HEK293 (cell line): ENCODE data around the gene STIM2.

Experiments used
- CTCF ChIA-PET: fragments of 350-600 bp; formaldehyde crosslinking; extraction: SDS; loops from one replicate; lab custom pipeline; 2021; ENCODE audit warnings: antibody characterized with exemption; lab: Yijun Ruan, JAX
- POLR2A ChIA-PET: fragments of 300-600 bp; formaldehyde crosslinking; extraction: SDS; loops from one replicate; lab custom pipeline; 2020; ENCODE audit warnings: antibody characterized with exemption, inconsistent platforms; lab: Yijun Ruan, JAX
- H3K27ac ChIP-seq: fragments of 200-500 bp; sonication (Bioruptor generic); 2 replicates; pipeline ENCODE4 v1.5.1; 2014; ENCODE audit warnings: low read depth, low read length, control low read depth, inconsistent platforms; ENCODE audit errors: extremely low read depth
- H3K36me3 ChIP-seq, 2 experiments: fragments of 200-500 bp in 1 of 2; sonication (Bioruptor generic) in 1 of 2; 1 replicate in 1 of 2; 2 replicates in 1 of 2; pipeline ENCODE4 v1.5.1; 2014 to 2017; ENCODE audit warnings: inconsistent platforms in 2 of 2, low read length in 2 of 2; ENCODE audit not compliant: control insufficient read depth in 2 of 2, insufficient read depth in 1 of 2
- H3K4me1 ChIP-seq: fragments of 200-500 bp; sonication (Bioruptor generic); 2 replicates; pipeline ENCODE4 v1.5.1; 2014; ENCODE audit warnings: mild to moderate bottlenecking, low read length, inconsistent platforms; ENCODE audit not compliant: control insufficient read depth, insufficient read depth
- H3K4me3 ChIP-seq: 2 replicates; pipeline ENCODE4 v1.5.1; 2011; ENCODE audit warnings: low read depth, mild to moderate bottlenecking, control low read depth, low read length, moderate library complexity
- H3K9me3 ChIP-seq: fragments of 200-500 bp; sonication (Bioruptor generic); 2 replicates; pipeline ENCODE4 v1.5.1; 2014; ENCODE audit warnings: low read depth, low read length, inconsistent platforms; ENCODE audit not compliant: control insufficient read depth, insufficient read depth
- KLF16 ChIP-seq: fragments of 450-650 bp; formaldehyde crosslinking; IDR thresholded peaks from 2 replicates; pipeline ENCODE4 v1.5.1; 2017; ENCODE audit warnings: missing biosample characterization, missing genetic modification characterization
- OSR2 ChIP-seq: fragments of 450-650 bp; formaldehyde crosslinking; IDR thresholded peaks from 2 replicates; pipeline ENCODE4 v1.5.1; 2016; ENCODE audit warnings: missing biosample characterization, missing genetic modification characterization
- RBAK ChIP-seq: fragments of 450-650 bp; formaldehyde crosslinking; IDR thresholded peaks from 2 replicates; pipeline ENCODE4 v1.5.1; 2016; ENCODE audit warnings: missing biosample characterization, missing genetic modification characterization
- SCRT1 ChIP-seq: fragments of 450-650 bp; formaldehyde crosslinking; IDR thresholded peaks from 2 replicates; pipeline ENCODE4 v1.5.1; 2016; ENCODE audit warnings: missing biosample characterization, missing genetic modification characterization, borderline replicate concordance
- TCF7L2 ChIP-seq: IDR thresholded peaks from 2 replicates; pipeline ENCODE4 v1.6.1; 2011; ENCODE audit warnings: low read depth, mild to moderate bottlenecking, inconsistent platforms, low read length, moderate library complexity, borderline replicate concordance
- TRIM28 ChIP-seq: IDR thresholded peaks from 2 replicates; pipeline ENCODE4 v1.6.1; 2011; ENCODE audit warnings: low read length, control low read depth, borderline replicate concordance
- ZBTB7A ChIP-seq: fragments of 450-650 bp; formaldehyde crosslinking; IDR thresholded peaks from 2 replicates; pipeline ENCODE4 v1.5.1; 2016; ENCODE audit warnings: low read depth, missing biosample characterization, missing genetic modification characterization
- ZFP3 ChIP-seq: fragments of 450-650 bp; formaldehyde crosslinking; IDR thresholded peaks from 2 replicates; pipeline ENCODE4 v1.5.1; 2016; ENCODE audit warnings: low read depth, missing biosample characterization, missing genetic modification characterization
- ZNF114 ChIP-seq: fragments of 450-650 bp; formaldehyde crosslinking; IDR thresholded peaks from 2 replicates; pipeline ENCODE4 v1.5.0; 2017; ENCODE audit warnings: missing biosample characterization, missing genetic modification characterization
- ZNF214 ChIP-seq: fragments of 450-650 bp; formaldehyde crosslinking; IDR thresholded peaks from 2 replicates; pipeline ENCODE4 v1.5.1; 2017; ENCODE audit warnings: missing biosample characterization, mild to moderate bottlenecking, missing genetic modification characterization, borderline replicate concordance
- ZNF37A ChIP-seq: fragments of 450-650 bp; IDR thresholded peaks from 2 replicates; pipeline ENCODE4 v1.5.1; 2018; ENCODE audit warnings: missing biosample characterization, missing genetic modification characterization
- ZNF677 ChIP-seq: fragments of 450-650 bp; IDR thresholded peaks from 2 replicates; pipeline ENCODE4 v1.5.0; 2018; ENCODE audit warnings: missing biosample characterization, mild to moderate bottlenecking, missing genetic modification characterization, moderate library complexity
- ZNF785 ChIP-seq: fragments of 450-650 bp; formaldehyde crosslinking; IDR thresholded peaks from 2 replicates; pipeline ENCODE4 v1.5.1; 2016; ENCODE audit warnings: missing biosample characterization, missing genetic modification characterization
- ZNF791 ChIP-seq: fragments of 450-650 bp; formaldehyde crosslinking; IDR thresholded peaks from 2 replicates; pipeline ENCODE4 v1.5.1; 2016; ENCODE audit warnings: missing biosample characterization, missing genetic modification characterization
- ZNF792 ChIP-seq: fragments of 450-650 bp; formaldehyde crosslinking; IDR thresholded peaks from 2 replicates; pipeline ENCODE4 v1.5.1; 2016; ENCODE audit warnings: missing biosample characterization, missing genetic modification characterization
- TF ChIP-seq, protein P1 (sequence below): fragments of 450-650 bp; formaldehyde crosslinking; IDR thresholded peaks from 2 replicates; pipeline ENCODE4 v1.5.1; 2016; ENCODE audit warnings: missing biosample characterization, missing genetic modification characterization, low read depth
- TF ChIP-seq, protein P2 (sequence below): fragments of 450-650 bp; formaldehyde crosslinking; IDR thresholded peaks from 2 replicates; pipeline ENCODE4 v1.5.1; 2017; ENCODE audit warnings: missing biosample characterization, mild to moderate bottlenecking, missing genetic modification characterization, moderate library complexity
- TF ChIP-seq, protein P3 (sequence below): fragments of 450-650 bp; formaldehyde crosslinking; IDR thresholded peaks from 2 replicates; pipeline ENCODE4 v1.5.1; 2016; ENCODE audit warnings: missing biosample characterization, missing genetic modification characterization
- TF ChIP-seq, protein P4 (sequence below): fragments of 450-650 bp; formaldehyde crosslinking; IDR thresholded peaks from 2 replicates; pipeline ENCODE4 v1.5.1; 2016; ENCODE audit warnings: missing biosample characterization, missing genetic modification characterization
- TF ChIP-seq, protein P5 (sequence below): fragments of 450-650 bp; formaldehyde crosslinking; IDR thresholded peaks from 2 replicates; pipeline ENCODE4 v1.5.1; 2016; ENCODE audit warnings: missing biosample characterization, missing genetic modification characterization

STIM2 gene

DNA sequence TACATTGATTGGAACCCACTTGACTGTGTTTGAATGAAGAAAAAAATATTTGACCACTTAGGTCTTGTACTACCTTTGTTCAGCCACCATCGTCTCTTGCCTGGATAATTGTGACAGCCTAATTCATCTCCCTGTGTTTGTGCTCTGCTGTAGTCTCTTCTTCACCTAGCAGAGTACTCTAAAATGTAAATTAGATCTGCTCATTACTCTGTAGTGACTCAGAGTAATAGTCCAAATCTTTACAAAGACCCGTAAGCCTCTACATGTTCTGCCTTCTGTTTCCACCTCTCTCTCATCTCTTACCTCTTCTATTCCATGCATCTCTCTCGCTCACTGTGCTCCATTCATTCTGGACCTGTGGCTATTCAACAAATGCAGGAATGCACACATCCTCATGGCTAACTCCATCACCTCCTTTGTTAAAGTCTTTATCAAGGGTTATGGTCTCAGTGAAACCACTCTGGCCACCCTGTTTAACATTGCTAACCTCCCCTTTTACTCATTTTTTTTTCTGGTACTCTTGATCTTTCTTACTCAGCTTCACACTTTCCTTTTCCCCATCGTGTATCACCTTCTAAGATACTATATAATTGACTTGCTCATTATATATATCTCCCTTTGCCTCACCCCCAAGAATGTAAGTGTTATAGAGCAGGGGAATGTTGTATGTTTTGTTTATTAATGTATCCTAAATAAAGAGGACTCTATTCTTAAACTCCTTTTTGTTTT lies 98.4 kb downstream of the STIM2 start:
- no peaks in the 10 kb centered on the region for H3K36me3 ChIP-seq
- TF ChIP-seq ZBTB7A (tag by site-specific recombination) (no peak), KLF16 (tag by site-specific recombination) (no peak), ZNF785 (tag by site-specific recombination) (no peak), ZNF114 (tag by site-specific recombination) (no peak), ZNF792 (tag by site-specific recombination) (no peak), SCRT1 (no peak), RBAK (tag by site-specific recombination) (no peak), ZNF214 (tag by site-specific recombination) (no peak)
- TF ChIP-seq, protein P1, sequence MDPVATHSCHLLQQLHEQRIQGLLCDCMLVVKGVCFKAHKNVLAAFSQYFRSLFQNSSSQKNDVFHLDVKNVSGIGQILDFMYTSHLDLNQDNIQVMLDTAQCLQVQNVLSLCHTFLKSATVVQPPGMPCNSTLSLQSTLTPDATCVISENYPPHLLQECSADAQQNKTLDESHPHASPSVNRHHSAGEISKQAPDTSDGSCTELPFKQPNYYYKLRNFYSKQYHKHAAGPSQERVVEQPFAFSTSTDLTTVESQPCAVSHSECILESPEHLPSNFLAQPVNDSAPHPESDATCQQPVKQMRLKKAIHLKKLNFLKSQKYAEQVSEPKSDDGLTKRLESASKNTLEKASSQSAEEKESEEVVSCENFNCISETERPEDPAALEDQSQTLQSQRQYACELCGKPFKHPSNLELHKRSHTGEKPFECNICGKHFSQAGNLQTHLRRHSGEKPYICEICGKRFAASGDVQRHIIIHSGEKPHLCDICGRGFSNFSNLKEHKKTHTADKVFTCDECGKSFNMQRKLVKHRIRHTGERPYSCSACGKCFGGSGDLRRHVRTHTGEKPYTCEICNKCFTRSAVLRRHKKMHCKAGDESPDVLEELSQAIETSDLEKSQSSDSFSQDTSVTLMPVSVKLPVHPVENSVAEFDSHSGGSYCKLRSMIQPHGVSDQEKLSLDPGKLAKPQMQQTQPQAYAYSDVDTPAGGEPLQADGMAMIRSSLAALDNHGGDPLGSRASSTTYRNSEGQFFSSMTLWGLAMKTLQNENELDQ (tag by site-specific recombination), result no peak
- TF ChIP-seq, protein P2, sequence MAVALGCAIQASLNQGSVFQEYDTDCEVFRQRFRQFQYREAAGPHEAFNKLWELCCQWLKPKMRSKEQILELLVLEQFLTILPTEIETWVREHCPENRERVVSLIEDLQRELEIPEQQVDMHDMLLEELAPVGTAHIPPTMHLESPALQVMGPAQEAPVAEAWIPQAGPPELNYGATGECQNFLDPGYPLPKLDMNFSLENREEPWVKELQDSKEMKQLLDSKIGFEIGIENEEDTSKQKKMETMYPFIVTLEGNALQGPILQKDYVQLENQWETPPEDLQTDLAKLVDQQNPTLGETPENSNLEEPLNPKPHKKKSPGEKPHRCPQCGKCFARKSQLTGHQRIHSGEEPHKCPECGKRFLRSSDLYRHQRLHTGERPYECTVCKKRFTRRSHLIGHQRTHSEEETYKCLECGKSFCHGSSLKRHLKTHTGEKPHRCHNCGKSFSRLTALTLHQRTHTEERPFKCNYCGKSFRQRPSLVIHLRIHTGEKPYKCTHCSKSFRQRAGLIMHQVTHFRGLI (tag by site-specific recombination), result no peak
- no peaks in the 10 kb centered on the region for H3K4me1 ChIP-seq
- H3K9me3 ChIP-seq, result no peaks in the 10 kb centered on the region
- ChIA-PET POLR2A (no interaction called here), CTCF (no interaction called here)
- no peak overlapping the region for H3K27ac ChIP-seq
- H3K4me3 ChIP-seq, result no peak overlapping the region

DNA sequence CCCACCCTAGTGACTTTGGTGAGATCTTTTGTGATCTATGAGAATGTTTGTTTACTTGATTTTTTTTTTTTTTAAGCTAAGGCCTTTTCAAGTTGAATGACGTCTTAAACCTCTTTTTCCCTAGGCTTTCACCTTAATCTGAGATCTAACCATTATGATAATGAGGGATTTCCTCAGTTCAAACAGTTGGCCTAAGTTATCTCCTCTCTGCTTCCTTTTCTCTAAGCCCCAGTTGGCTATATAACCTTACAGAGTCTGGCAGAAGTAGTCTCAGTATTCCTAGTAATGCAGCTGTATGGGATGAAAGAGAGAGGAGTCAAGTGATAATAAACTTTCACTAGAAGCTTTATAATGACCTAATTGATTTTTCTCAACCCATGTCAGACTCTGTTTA lies 99.0 kb downstream of the STIM2 start:
- TF ChIP-seq TCF7L2 (peak; percentile 91), ZNF37A (tag by site-specific recombination) (no peak), ZNF791 (tag by site-specific recombination) (no peak), ZNF677 (tag by site-specific recombination) (no peak), ZFP3 (tag by site-specific recombination) (no peak), OSR2 (tag by site-specific recombination) (no peak), TRIM28 (0 out of 2 replicates have a peak, but pooled peaks have one; percentile 27)
- TF ChIP-seq, protein P3, sequence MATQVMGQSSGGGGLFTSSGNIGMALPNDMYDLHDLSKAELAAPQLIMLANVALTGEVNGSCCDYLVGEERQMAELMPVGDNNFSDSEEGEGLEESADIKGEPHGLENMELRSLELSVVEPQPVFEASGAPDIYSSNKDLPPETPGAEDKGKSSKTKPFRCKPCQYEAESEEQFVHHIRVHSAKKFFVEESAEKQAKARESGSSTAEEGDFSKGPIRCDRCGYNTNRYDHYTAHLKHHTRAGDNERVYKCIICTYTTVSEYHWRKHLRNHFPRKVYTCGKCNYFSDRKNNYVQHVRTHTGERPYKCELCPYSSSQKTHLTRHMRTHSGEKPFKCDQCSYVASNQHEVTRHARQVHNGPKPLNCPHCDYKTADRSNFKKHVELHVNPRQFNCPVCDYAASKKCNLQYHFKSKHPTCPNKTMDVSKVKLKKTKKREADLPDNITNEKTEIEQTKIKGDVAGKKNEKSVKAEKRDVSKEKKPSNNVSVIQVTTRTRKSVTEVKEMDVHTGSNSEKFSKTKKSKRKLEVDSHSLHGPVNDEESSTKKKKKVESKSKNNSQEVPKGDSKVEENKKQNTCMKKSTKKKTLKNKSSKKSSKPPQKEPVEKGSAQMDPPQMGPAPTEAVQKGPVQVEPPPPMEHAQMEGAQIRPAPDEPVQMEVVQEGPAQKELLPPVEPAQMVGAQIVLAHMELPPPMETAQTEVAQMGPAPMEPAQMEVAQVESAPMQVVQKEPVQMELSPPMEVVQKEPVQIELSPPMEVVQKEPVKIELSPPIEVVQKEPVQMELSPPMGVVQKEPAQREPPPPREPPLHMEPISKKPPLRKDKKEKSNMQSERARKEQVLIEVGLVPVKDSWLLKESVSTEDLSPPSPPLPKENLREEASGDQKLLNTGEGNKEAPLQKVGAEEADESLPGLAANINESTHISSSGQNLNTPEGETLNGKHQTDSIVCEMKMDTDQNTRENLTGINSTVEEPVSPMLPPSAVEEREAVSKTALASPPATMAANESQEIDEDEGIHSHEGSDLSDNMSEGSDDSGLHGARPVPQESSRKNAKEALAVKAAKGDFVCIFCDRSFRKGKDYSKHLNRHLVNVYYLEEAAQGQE (tag by site-specific recombination), result no peak
- TF ChIP-seq, protein P4, sequence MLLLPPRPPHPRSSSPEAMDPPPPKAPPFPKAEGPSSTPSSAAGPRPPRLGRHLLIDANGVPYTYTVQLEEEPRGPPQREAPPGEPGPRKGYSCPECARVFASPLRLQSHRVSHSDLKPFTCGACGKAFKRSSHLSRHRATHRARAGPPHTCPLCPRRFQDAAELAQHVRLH (tag by site-specific recombination), result no peak
- TF ChIP-seq, protein P5, sequence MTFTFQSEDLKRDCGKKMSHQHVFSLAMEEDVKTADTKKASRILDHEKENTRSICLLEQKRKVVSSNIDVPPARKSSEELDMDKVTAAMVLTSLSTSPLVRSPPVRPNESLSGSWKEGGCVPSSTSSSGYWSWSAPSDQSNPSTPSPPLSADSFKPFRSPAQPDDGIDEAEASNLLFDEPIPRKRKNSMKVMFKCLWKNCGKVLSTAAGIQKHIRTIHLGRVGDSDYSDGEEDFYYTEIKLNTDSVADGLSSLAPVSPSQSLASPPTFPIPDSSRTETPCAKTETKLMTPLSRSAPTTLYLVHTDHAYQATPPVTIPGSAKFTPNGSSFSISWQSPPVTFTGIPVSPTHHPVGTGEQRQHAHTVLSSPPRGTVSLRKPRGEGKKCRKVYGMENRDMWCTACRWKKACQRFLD (tag by site-specific recombination), result no peak
- no peaks in the 10 kb centered on the region for H3K36me3 ChIP-seq
- H3K9me3 ChIP-seq, result no peaks in the 10 kb centered on the region
- H3K4me3 ChIP-seq, result no peak overlapping the region
- H3K4me1 ChIP-seq, result no peaks in the 10 kb centered on the region
- no peak overlapping the region for H3K27ac ChIP-seq
- POLR2A ChIA-PET, result no interaction called here
- CTCF ChIA-PET, result no interaction called here
